ENCODE measurements around the gene MS4A15.

DNA sequence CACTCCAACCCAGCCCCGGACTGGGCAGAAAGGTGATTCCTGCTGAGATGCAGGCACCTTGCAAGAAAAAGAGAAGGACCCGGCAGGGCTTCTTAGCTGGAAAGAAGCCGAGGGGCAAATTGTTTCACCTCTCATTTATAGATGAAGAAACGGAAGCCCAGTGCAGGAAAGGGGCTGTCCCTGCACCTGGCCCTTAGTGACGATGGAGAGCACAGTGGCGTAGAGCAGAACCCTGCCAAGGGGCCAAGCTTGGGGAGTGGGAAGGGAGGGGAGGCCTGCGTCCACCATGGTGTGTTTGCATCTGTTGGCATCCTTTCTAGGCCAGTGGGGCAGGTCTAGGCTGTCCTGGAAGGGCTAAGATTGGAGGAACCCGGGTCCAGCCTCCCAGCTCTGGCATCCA, 7.8 kb upstream of the MS4A15 start:
- TF ChIP-seq, protein P1, sequence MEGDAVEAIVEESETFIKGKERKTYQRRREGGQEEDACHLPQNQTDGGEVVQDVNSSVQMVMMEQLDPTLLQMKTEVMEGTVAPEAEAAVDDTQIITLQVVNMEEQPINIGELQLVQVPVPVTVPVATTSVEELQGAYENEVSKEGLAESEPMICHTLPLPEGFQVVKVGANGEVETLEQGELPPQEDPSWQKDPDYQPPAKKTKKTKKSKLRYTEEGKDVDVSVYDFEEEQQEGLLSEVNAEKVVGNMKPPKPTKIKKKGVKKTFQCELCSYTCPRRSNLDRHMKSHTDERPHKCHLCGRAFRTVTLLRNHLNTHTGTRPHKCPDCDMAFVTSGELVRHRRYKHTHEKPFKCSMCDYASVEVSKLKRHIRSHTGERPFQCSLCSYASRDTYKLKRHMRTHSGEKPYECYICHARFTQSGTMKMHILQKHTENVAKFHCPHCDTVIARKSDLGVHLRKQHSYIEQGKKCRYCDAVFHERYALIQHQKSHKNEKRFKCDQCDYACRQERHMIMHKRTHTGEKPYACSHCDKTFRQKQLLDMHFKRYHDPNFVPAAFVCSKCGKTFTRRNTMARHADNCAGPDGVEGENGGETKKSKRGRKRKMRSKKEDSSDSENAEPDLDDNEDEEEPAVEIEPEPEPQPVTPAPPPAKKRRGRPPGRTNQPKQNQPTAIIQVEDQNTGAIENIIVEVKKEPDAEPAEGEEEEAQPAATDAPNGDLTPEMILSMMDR (IDR thresholded peaks at IDR 0.05), result no peak
- no peak for TF ChIP-seq EP300 (IDR thresholded peaks at IDR 0.05)

Measured in ovary (tissue), 3 donors.